H1 (cell line): ENCODE results near the gene DIO3. TPM values are rescaled to one million over a fixed set of nuclear protein-coding genes. Genes with fewer than 3 reads are reported as not detected.

Experiments
- CTCF ChIA-PET: fragments of 300-600 bp; sonication (Branson Sonifier 250); formaldehyde crosslinking; loops from one replicate; lab custom pipeline; 2021; ENCODE audit not compliant: partially characterized antibody; lab: Charles Lee
- POLR2A ChIA-PET: fragments of 300-600 bp; sonication (Branson Sonifier 250); formaldehyde crosslinking; loops from one replicate; lab custom pipeline; 2021; ENCODE audit warnings: inconsistent platforms; ENCODE audit not compliant: partially characterized antibody; lab: Charles Lee
- DNase-seq, 2 experiments: peaks; one replicate each; pipeline versions ENCODE4 v3.0.0 to v3.0.0-alpha.2; 2010 to 2022; ENCODE audit warnings: low spot score in 2 of 2, low read depth in 1 of 2, mixed read lengths in 1 of 2
- FAIRE-seq: peaks from 2 replicates; lab custom pipeline; 2011; peaks lifted over from hg19 to GRCh38; lab: Jason Lieb, UNC
- H2AFZ ChIP-seq: 2 replicates; pipeline ENCODE4 v1.8.1; 2012; ENCODE audit warnings: low read length, inconsistent platforms
- H2AK5ac ChIP-seq: 2 replicates; pipeline ENCODE4 v1.6.1; 2013; ENCODE audit warnings: low read depth, low read length
- H2BK120ac ChIP-seq: replicated peaks from 2 replicates; pipeline ENCODE3; 2013; ENCODE audit warnings: low read depth, low read length, inconsistent platforms
- H2BK12ac ChIP-seq: 2 replicates; pipeline ENCODE4 v1.6.1; 2013; ENCODE audit warnings: low read depth, low read length
- H2BK15ac ChIP-seq: 2 replicates; pipeline ENCODE4 v1.6.1; 2013; ENCODE audit warnings: low read length
- H2BK20ac ChIP-seq: 2 replicates; pipeline ENCODE4 v1.6.1; 2013; ENCODE audit warnings: low read length
- H2BK5ac ChIP-seq: 2 replicates; pipeline ENCODE4 v1.6.1; 2013; ENCODE audit warnings: low read depth, low read length
- H3K14ac ChIP-seq: 2 replicates; pipeline ENCODE4 v1.6.1; 2013; ENCODE audit warnings: inconsistent platforms; ENCODE audit not compliant: insufficient read length
- H3K18ac ChIP-seq: 2 replicates; pipeline ENCODE4 v1.6.1; 2013; ENCODE audit warnings: low read length; ENCODE audit errors: extremely low read depth
- H3K23ac ChIP-seq: 2 replicates; pipeline ENCODE4 v1.6.1; 2013; ENCODE audit warnings: inconsistent platforms; ENCODE audit not compliant: insufficient read length
- H3K23me2 ChIP-seq: 2 replicates; pipeline ENCODE4 v1.6.1; 2013; ENCODE audit warnings: low read depth, low read length
- H3K27ac ChIP-seq: 2 replicates; pipeline ENCODE4 v1.6.1; 2011; ENCODE audit warnings: low read depth, low read length, inconsistent platforms
- H3K27me3 ChIP-seq, 4 experiments: replicated peaks in 1 of 4; 1 replicate in 1 of 4; 2 replicates in 3 of 4; pipeline versions ENCODE4 v1.6.1 to v1.8.1; 2011 to 2013; ENCODE audit warnings: low read length in 3 of 4, mild to moderate bottlenecking in 3 of 4, inconsistent platforms in 2 of 4, mixed read lengths in 2 of 4, moderate library complexity in 1 of 4; ENCODE audit not compliant: control insufficient read depth in 3 of 4, insufficient read depth in 3 of 4; ENCODE audit errors: extremely low read depth in 1 of 4
- H3K36me3 ChIP-seq, 4 experiments: 2 replicates each; pipeline versions ENCODE4 v1.6.1 to v1.8.1; 2011 to 2013; ENCODE audit warnings: mild to moderate bottlenecking in 4 of 4, low read length in 3 of 4, moderate library complexity in 2 of 4, control low read depth in 1 of 4, inconsistent platforms in 1 of 4; ENCODE audit not compliant: insufficient read depth in 4 of 4, control insufficient read depth in 2 of 4
- H3K4ac ChIP-seq: replicated peaks from 2 replicates; pipeline ENCODE3; 2013; ENCODE audit warnings: low read length, low read depth, mixed read lengths, inconsistent platforms; ENCODE audit not compliant: insufficient read length
- H3K4me1 ChIP-seq, 4 experiments: replicated peaks in 1 of 4; 1 replicate in 1 of 4; 2 replicates in 3 of 4; pipeline versions ENCODE4 v1.6.1 to v1.8.1; 2011 to 2013; ENCODE audit warnings: low read length in 3 of 4, inconsistent platforms in 2 of 4, mixed read lengths in 1 of 4; ENCODE audit not compliant: insufficient read depth in 4 of 4, control insufficient read depth in 3 of 4
- H3K4me2 ChIP-seq, 2 experiments: 2 replicates each; pipeline versions ENCODE4 v1.6.1 to v1.8.1; 2011 to 2013; ENCODE audit warnings: low read depth in 2 of 2, low read length in 2 of 2, control low read depth in 1 of 2, inconsistent platforms in 1 of 2, mild to moderate bottlenecking in 1 of 2; ENCODE audit not compliant: insufficient read depth in 1 of 2
- H3K4me3 ChIP-seq, 4 experiments: fragments of 200-600, 300-600 bp in 1 of 4; sonication (generic), shearing (Covaris generic), sonication (Bioruptor Twin) in 1 of 4; 2 replicates each; pipeline versions ENCODE4 v1.5.1 to v1.8.1; 2011 to 2016; ENCODE audit warnings: low read length in 4 of 4, low read depth in 3 of 4, control low read depth in 2 of 4, inconsistent platforms in 2 of 4, mild to moderate bottlenecking in 2 of 4, mixed read lengths in 1 of 4, moderate library complexity in 1 of 4; ENCODE audit not compliant: insufficient read depth in 2 of 4; ENCODE audit errors: extremely low read depth in 1 of 4
- H3K56ac ChIP-seq: replicated peaks from 2 replicates; pipeline ENCODE3; 2013; ENCODE audit warnings: low read depth, mild to moderate bottlenecking, mixed read lengths, low read length, inconsistent platforms; ENCODE audit not compliant: insufficient read length
- H3K79me1 ChIP-seq: 2 replicates; pipeline ENCODE4 v1.6.1; 2013; ENCODE audit warnings: low read depth, low read length, control low read depth
- H3K79me2 ChIP-seq, 2 experiments: 2 replicates each; pipeline versions ENCODE4 v1.6.1 to v1.8.1; 2012 to 2013; ENCODE audit warnings: low read length in 2 of 2, mild to moderate bottlenecking in 2 of 2, inconsistent platforms in 1 of 2; ENCODE audit not compliant: insufficient read depth in 2 of 2, control insufficient read depth in 1 of 2
- H3K9ac ChIP-seq, 4 experiments: replicated peaks in 1 of 4; 1 replicate in 1 of 4; 2 replicates in 3 of 4; pipeline versions ENCODE4 v1.6.1 to v1.8.1; 2011 to 2013; ENCODE audit warnings: low read depth in 3 of 4, low read length in 3 of 4, control low read depth in 2 of 4, mild to moderate bottlenecking in 2 of 4, moderate library complexity in 2 of 4, inconsistent platforms in 1 of 4; ENCODE audit errors: extremely low read depth in 1 of 4
- H3K9me3 ChIP-seq, 2 experiments: 2 replicates each; pipeline versions ENCODE4 v1.6.1 to v1.8.1; 2012 to 2013; ENCODE audit warnings: mild to moderate bottlenecking in 2 of 2, moderate library complexity in 2 of 2, control low read depth in 1 of 2, inconsistent platforms in 1 of 2, low read depth in 1 of 2, low read length in 1 of 2, mixed read lengths in 1 of 2; ENCODE audit not compliant: insufficient read depth in 2 of 2
- H4K20me1 ChIP-seq, 2 experiments: replicated peaks in 1 of 2; 2 replicates each; pipeline versions ENCODE3 to v1.8.1; 2011 to 2013; ENCODE audit warnings: inconsistent platforms in 2 of 2, low read length in 2 of 2, mild to moderate bottlenecking in 1 of 2; ENCODE audit not compliant: insufficient read depth in 2 of 2, control insufficient read depth in 1 of 2
- H4K5ac ChIP-seq: 2 replicates; pipeline ENCODE4 v1.6.1; 2013; ENCODE audit warnings: low read length, low read depth, mixed read lengths, inconsistent platforms; ENCODE audit not compliant: insufficient read length
- H4K8ac ChIP-seq: 2 replicates; pipeline ENCODE4 v1.8.0; 2013; ENCODE audit warnings: mild to moderate bottlenecking, moderate library complexity, low read length, inconsistent platforms; ENCODE audit not compliant: insufficient read depth; ENCODE audit errors: extremely low read depth
- H4K91ac ChIP-seq: replicated peaks from 2 replicates; pipeline ENCODE3; 2013; ENCODE audit warnings: low read length, mixed read lengths, inconsistent platforms; ENCODE audit not compliant: insufficient read length
- BACH1 ChIP-seq: IDR thresholded peaks from 2 replicates; pipeline ENCODE4 v1.6.1; 2012; ENCODE audit warnings: low read length, improper control_type of control experiment
- PHF8 ChIP-seq: fragments of 200-600 bp; sonication (generic); conservative IDR thresholded peaks from 2 replicates; pipeline ENCODE4 v1.7.1; 2012; ENCODE audit warnings: low read depth, mild to moderate bottlenecking, inconsistent platforms, low read length, moderate library complexity
- RXRA ChIP-seq: IDR thresholded peaks from 2 replicates; pipeline ENCODE4 v1.6.1; 2011; ENCODE audit warnings: low read depth, mild to moderate bottlenecking, low read length, moderate library complexity; ENCODE audit not compliant: insufficient read depth
- WGBS, 2 experiments: shearing (Covaris generic) in 1 of 2; methylation state at CpG; one replicate each; pipeline versions ENCODE4 v1.1.6 to v1.1.7; 2013 to 2015; ENCODE audit warnings: low lambda C conversion rate in 2 of 2, mixed read lengths in 2 of 2, inconsistent platforms in 1 of 2, low coverage in 1 of 2, missing lambda C conversion rate in 1 of 2; ENCODE audit not compliant: insufficient replicate concordance in 2 of 2, insufficient coverage in 1 of 2, insufficient read length in 1 of 2; ENCODE audit errors: extremely low coverage in 1 of 2, missing lambda C conversion rate in 1 of 2; 5-methylcytosine and 5-hydroxymethylcytosine counted together
- polyA plus RNA-seq, 7 experiments: library from polyadenylated mRNA; depleted of rRNA in 3 of 7; stranded (reverse) in 5 of 7; unstranded in 2 of 7; fragments of >200 nt in 5 of 7; fragments of 200-250 nt in 2 of 7; gene quantifications; 1 replicate in 5 of 7; 2 replicates in 1 of 7; 4 replicates in 1 of 7; pipeline versions ENCODE4 v1.2.1 to v1.2.3, GENCODE V29; 2011 to 2013; ENCODE audit warnings: missing spikeins in 2 of 7, mixed read lengths in 2 of 7
- total RNA-seq: library from RNA; stranded (reverse); fragmentation: NEBNext Ultra II Directional; extraction: Animal tissue kit (Norgen Biotek cat#: 25700); gene quantifications from 2 replicates; pipeline ENCODE4 v1.2.1, GENCODE V29; 2021

The DIO3 gene
- total and polyA plus RNA-seq, 2 of the 8 experiments (the other 6 are each of a cell fraction or from before 2014, with no cell fraction given), result 0.17 to 0.19 TPM

GRCh38 chr14:101582294-101582693, 21.0 kb downstream of the DIO3 start:
- Histone ChIP-seq H3K4ac (no peak overlapping the region), H3K79me2 (no peaks in the 10 kb centered on the region), H4K5ac (no peak overlapping the region), H3K27ac (no peak overlapping the region), H2BK15ac (no peak overlapping the region), H4K20me1 (no peaks in the 10 kb centered on the region), H4K8ac (no peak overlapping the region), H3K9me3 (no peaks in the 10 kb centered on the region), H2BK5ac (no peak overlapping the region), H2AK5ac (no peak overlapping the region), H3K23me2 (no peaks in the 10 kb centered on the region), H2BK12ac (no peak overlapping the region), H3K23ac (no peak overlapping the region), H3K9ac (no peak overlapping the region), H4K91ac (no peak overlapping the region), H3K27me3 (no peaks in the 10 kb centered on the region), H2BK120ac (no peak overlapping the region), H3K4me2 (no peak overlapping the region), H3K14ac (no peak overlapping the region), H3K4me3 (no peak overlapping the region), H3K36me3 (no peaks in the 10 kb centered on the region), H3K18ac (no peak overlapping the region), H2BK20ac (no peak overlapping the region), H2AFZ (no peak overlapping the region), H3K56ac (no peak overlapping the region), H3K4me1 (no peaks in the 10 kb centered on the region; a peak in 1 of 7 replicates), H3K79me1 (no peaks in the 10 kb centered on the region)
- TF ChIP-seq RXRA (no peak), PHF8 (no peak), BACH1 (no peak)
- CTCF ChIA-PET, result interaction anchor here (0.5 to 1.4 kb wide), 4 partner anchors 17 to 480 kb away, joined by 3 to 4 read pairs (median 3); no protein-coding TSS in a partner anchor
- WGBS, 2 experiments, result 90% methylated on average over 3 of the region's 5 CpGs; no CpG with 5 or more reads in 1 of the 2 experiments
- no peak for DNase-seq
- FAIRE-seq, result no peak
- POLR2A ChIA-PET, result no interaction called here
